DND-41 (cell line): ENCODE results near the gene PAAF1.
A peak's percentile ranks its signal among the peaks of the same experiment; 100 is the strongest.

Experiments used
- ATAC-seq: fragments of 200-7000 bp; cut with Tn5 transposase; 3 replicates; pipeline ENCODE4 v1.9.1; 2021; ENCODE audit warnings: low read depth; ENCODE audit not compliant: insufficient read depth
- DNase-seq: peaks from one replicate; pipeline ENCODE4 v3.0.0-alpha.2; 2020
- H2AFZ ChIP-seq: 2 replicates; pipeline ENCODE4 v1.6.0; 2012; ENCODE audit warnings: low read depth, low read length
- H3K27ac ChIP-seq: 2 replicates; pipeline ENCODE4 v1.5.1; 2012; ENCODE audit warnings: low read length, inconsistent platforms
- H3K27me3 ChIP-seq: fragments of 200-600 bp; sonication (generic); 2 replicates; pipeline ENCODE4 v1.6.0; 2012; ENCODE audit warnings: low read length, mild to moderate bottlenecking, inconsistent platforms; ENCODE audit not compliant: insufficient read depth, poor library complexity
- H3K36me3 ChIP-seq: 2 replicates; pipeline ENCODE4 v1.5.1; 2012; ENCODE audit warnings: low read length, inconsistent platforms; ENCODE audit not compliant: insufficient read depth
- H3K4me1 ChIP-seq: 2 replicates; pipeline ENCODE4 v1.5.1; 2012; ENCODE audit warnings: mild to moderate bottlenecking, low read length; ENCODE audit not compliant: insufficient read depth
- H3K4me2 ChIP-seq: 2 replicates; pipeline ENCODE4 v1.6.0; 2012; ENCODE audit warnings: mild to moderate bottlenecking, moderate library complexity, low read length, inconsistent platforms; ENCODE audit not compliant: insufficient read depth
- H3K4me3 ChIP-seq, 2 experiments: fragments of 200-600 bp in 1 of 2; shearing (Covaris generic) in 1 of 2; 2 replicates each; pipeline ENCODE4 v1.5.1; 2012 to 2016; ENCODE audit warnings: inconsistent platforms in 2 of 2, low read length in 2 of 2, mild to moderate bottlenecking in 2 of 2, low read depth in 1 of 2, moderate library complexity in 1 of 2
- H3K79me2 ChIP-seq: 2 replicates; pipeline ENCODE4 v1.6.0; 2012; ENCODE audit warnings: low read length, inconsistent platforms; ENCODE audit not compliant: insufficient read depth
- H3K9ac ChIP-seq: 2 replicates; pipeline ENCODE4 v1.6.0; 2012; ENCODE audit warnings: low read depth, mild to moderate bottlenecking, inconsistent platforms, low read length, moderate library complexity
- H3K9me3 ChIP-seq: 2 replicates; pipeline ENCODE4 v1.5.1; 2012; ENCODE audit warnings: low read length, moderate library complexity, mild to moderate bottlenecking, inconsistent platforms; ENCODE audit not compliant: insufficient read depth, severe bottlenecking
- H4K20me1 ChIP-seq: 2 replicates; pipeline ENCODE4 v1.6.0; 2012; ENCODE audit warnings: low read length; ENCODE audit not compliant: insufficient read depth
- CTCF ChIP-seq: IDR thresholded peaks from 2 replicates; pipeline ENCODE4 v1.5.1; 2012; ENCODE audit warnings: borderline replicate concordance, low read length, moderate library complexity, mild to moderate bottlenecking; ENCODE audit not compliant: poor library complexity, severe bottlenecking; ENCODE audit errors: extremely low read depth
- EZH2 ChIP-seq: IDR thresholded peaks from 3 replicates; pipeline ENCODE4 v1.6.1; 2012; ENCODE audit warnings: borderline replicate concordance, low read depth, mild to moderate bottlenecking, moderate library complexity, low read length, inconsistent platforms; ENCODE audit not compliant: severe bottlenecking

Gene PAAF1

GRCh38 chr11:73876424-73877310 lies at the start of gene PAAF1, which contains the start of gene COA4:
Gene PAAF1 (plus strand): TSS chr11:73876999. CDS start chr11:73877022, 23 bp downstream.
Gene COA4 (minus strand): TSS chr11:73876846. CDS start chr11:73873378, 3,468 bp downstream.
- Histone ChIP-seq H3K4me3 (peak within 1 kb of the TSS; percentile 67 to 76), H3K27me3 (no peaks in the 10 kb centered on the region), H3K4me2 (peak within 1 kb of the TSS; percentile 71), H3K4me1 (peaks cover 35% of the 10 kb centered on the region), H3K9me3 (no peaks in the 10 kb centered on the region), H3K9ac (peak within 1 kb of the TSS; percentile 67), H3K79me2 (peaks cover 45% of the 10 kb centered on the region), H3K36me3 (peaks cover 38% of the 10 kb centered on the region), H3K27ac (peak within 1 kb of the TSS; percentile 88), H2AFZ (peak within 1 kb of the TSS; percentile 90), H4K20me1 (no peaks in the 10 kb centered on the region; the same call in 1 of the 2 replicates)
- ATAC-seq, result peak; percentile 96
- TF ChIP-seq CTCF (no peak), EZH2 (no peak)
- DNase-seq, result peak; percentile 96

GRCh38 chr11:73830261-73830660 lies 46.5 kb upstream of the PAAF1 start:
- Histone ChIP-seq H3K4me3 (no peak overlapping the region), H3K79me2 (no peaks in the 10 kb centered on the region), H3K27me3 (no peaks in the 10 kb centered on the region), H4K20me1 (no peaks in the 10 kb centered on the region), H3K4me1 (no peaks in the 10 kb centered on the region), H3K9me3 (no peaks in the 10 kb centered on the region), H2AFZ (no peak overlapping the region), H3K27ac (no peak overlapping the region), H3K36me3 (peaks cover 34% of the 10 kb centered on the region; the same call in 1 of the 2 replicates), H3K9ac (no peak overlapping the region), H3K4me2 (no peak overlapping the region)
- ATAC-seq (no peak), DNase-seq (no peak)
- TF ChIP-seq EZH2 (no peak), CTCF (no peak)

- Histone ChIP-seq H3K36me3 (peaks cover 30% of the 10 kb centered on the region; the same call in 1 of the 2 replicates), H2AFZ (no peak overlapping the region), H3K27ac (no peak overlapping the region), H3K4me2 (no peak overlapping the region), H3K27me3 (no peaks in the 10 kb centered on the region), H3K9ac (no peak overlapping the region), H3K9me3 (no peaks in the 10 kb centered on the region), H3K4me3 (no peak overlapping the region), H4K20me1 (no peaks in the 10 kb centered on the region), H3K4me1 (no peaks in the 10 kb centered on the region), H3K79me2 (no peaks in the 10 kb centered on the region)
- no peak for TF ChIP-seq EZH2
- TF ChIP-seq CTCF, result no peak
- no peak for ATAC-seq
- no peak for DNase-seq
Observed at GRCh38 chr11:73833067-73833466, 43.7 kb upstream of the PAAF1 start.
